ENCODE measurements around the gene TDRD7. TPM values are rescaled to one million over a fixed set of nuclear protein-coding genes. Genes with fewer than 3 reads are reported as not detected.
A peak's percentile ranks its signal among the peaks of the same experiment; 100 is the strongest.

Gene TDRD7
- total and polyA plus RNA-seq, 2 of the 13 experiments (the other 11 are each of a cell fraction or from before 2014, with no cell fraction given), result 9.8 to 15.5 TPM

DNA sequence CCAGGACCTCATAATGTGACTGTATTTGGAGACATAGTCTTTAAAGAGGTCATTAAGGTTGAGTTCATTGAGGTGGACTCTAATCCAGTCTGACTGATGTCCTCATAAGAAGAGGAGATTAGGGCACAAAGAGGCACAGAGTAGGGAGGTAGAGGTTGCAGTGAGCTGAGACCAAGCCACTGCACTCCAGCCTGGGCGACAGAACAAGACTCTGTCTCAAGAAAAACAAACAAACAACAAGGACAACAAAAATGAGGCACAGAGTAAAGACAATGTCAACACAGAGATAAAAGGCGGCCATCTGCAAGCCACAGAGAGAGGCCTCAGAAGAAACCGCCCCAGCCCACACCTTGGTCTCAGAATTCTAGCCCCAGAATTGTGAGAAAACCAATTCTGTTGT, 17.0 kb upstream of the TDRD7 start (continued):
- TF ChIP-seq, protein P1, sequence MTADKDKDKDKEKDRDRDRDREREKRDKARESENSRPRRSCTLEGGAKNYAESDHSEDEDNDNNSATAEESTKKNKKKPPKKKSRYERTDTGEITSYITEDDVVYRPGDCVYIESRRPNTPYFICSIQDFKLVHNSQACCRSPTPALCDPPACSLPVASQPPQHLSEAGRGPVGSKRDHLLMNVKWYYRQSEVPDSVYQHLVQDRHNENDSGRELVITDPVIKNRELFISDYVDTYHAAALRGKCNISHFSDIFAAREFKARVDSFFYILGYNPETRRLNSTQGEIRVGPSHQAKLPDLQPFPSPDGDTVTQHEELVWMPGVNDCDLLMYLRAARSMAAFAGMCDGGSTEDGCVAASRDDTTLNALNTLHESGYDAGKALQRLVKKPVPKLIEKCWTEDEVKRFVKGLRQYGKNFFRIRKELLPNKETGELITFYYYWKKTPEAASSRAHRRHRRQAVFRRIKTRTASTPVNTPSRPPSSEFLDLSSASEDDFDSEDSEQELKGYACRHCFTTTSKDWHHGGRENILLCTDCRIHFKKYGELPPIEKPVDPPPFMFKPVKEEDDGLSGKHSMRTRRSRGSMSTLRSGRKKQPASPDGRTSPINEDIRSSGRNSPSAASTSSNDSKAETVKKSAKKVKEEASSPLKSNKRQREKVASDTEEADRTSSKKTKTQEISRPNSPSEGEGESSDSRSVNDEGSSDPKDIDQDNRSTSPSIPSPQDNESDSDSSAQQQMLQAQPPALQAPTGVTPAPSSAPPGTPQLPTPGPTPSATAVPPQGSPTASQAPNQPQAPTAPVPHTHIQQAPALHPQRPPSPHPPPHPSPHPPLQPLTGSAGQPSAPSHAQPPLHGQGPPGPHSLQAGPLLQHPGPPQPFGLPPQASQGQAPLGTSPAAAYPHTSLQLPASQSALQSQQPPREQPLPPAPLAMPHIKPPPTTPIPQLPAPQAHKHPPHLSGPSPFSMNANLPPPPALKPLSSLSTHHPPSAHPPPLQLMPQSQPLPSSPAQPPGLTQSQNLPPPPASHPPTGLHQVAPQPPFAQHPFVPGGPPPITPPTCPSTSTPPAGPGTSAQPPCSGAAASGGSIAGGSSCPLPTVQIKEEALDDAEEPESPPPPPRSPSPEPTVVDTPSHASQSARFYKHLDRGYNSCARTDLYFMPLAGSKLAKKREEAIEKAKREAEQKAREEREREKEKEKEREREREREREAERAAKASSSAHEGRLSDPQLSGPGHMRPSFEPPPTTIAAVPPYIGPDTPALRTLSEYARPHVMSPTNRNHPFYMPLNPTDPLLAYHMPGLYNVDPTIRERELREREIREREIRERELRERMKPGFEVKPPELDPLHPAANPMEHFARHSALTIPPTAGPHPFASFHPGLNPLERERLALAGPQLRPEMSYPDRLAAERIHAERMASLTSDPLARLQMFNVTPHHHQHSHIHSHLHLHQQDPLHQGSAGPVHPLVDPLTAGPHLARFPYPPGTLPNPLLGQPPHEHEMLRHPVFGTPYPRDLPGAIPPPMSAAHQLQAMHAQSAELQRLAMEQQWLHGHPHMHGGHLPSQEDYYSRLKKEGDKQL (CRISPR knock-in tag; IDR thresholded peaks at IDR 0.05; ENCODE audit: low read depth), result peak; percentile 58; the same call in 1 of the 2 replicates
- no peak for TF ChIP-seq KDM4B (CRISPR knock-in tag; IDR thresholded peaks at IDR 0.05)
- no peak for TF ChIP-seq FOXM1 (CRISPR knock-in tag; IDR thresholded peaks at IDR 0.05)
- no peak for TF ChIP-seq ZNF788 (CRISPR knock-in tag; IDR thresholded peaks at IDR 0.05; ENCODE audit: borderline replicate concordance)
- TF ChIP-seq ISL2 (CRISPR knock-in tag; IDR thresholded peaks at IDR 0.05), result peak; percentile 85
- peak; percentile 54; the same call in 1 of the 2 replicates for TF ChIP-seq MED1 (CRISPR knock-in tag; IDR thresholded peaks at IDR 0.05)
- no peak for TF ChIP-seq RORA (CRISPR knock-in tag; IDR thresholded peaks at IDR 0.05)
- TF ChIP-seq, protein P2, sequence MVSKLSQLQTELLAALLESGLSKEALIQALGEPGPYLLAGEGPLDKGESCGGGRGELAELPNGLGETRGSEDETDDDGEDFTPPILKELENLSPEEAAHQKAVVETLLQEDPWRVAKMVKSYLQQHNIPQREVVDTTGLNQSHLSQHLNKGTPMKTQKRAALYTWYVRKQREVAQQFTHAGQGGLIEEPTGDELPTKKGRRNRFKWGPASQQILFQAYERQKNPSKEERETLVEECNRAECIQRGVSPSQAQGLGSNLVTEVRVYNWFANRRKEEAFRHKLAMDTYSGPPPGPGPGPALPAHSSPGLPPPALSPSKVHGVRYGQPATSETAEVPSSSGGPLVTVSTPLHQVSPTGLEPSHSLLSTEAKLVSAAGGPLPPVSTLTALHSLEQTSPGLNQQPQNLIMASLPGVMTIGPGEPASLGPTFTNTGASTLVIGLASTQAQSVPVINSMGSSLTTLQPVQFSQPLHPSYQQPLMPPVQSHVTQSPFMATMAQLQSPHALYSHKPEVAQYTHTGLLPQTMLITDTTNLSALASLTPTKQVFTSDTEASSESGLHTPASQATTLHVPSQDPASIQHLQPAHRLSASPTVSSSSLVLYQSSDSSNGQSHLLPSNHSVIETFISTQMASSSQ (IDR thresholded peaks at IDR 0.05; ENCODE audit: low read depth), result peak; percentile 57
- TF ChIP-seq, protein P2 (CRISPR knock-in tag; IDR thresholded peaks at IDR 0.05; ENCODE audit: borderline replicate concordance), result peak; percentile 82; the same call in 1 of the 2 replicates
- no peak for TF ChIP-seq FOSL1 (CRISPR knock-in tag; IDR thresholded peaks at IDR 0.05; ENCODE audit: borderline replicate concordance)
- TF ChIP-seq, protein P3, sequence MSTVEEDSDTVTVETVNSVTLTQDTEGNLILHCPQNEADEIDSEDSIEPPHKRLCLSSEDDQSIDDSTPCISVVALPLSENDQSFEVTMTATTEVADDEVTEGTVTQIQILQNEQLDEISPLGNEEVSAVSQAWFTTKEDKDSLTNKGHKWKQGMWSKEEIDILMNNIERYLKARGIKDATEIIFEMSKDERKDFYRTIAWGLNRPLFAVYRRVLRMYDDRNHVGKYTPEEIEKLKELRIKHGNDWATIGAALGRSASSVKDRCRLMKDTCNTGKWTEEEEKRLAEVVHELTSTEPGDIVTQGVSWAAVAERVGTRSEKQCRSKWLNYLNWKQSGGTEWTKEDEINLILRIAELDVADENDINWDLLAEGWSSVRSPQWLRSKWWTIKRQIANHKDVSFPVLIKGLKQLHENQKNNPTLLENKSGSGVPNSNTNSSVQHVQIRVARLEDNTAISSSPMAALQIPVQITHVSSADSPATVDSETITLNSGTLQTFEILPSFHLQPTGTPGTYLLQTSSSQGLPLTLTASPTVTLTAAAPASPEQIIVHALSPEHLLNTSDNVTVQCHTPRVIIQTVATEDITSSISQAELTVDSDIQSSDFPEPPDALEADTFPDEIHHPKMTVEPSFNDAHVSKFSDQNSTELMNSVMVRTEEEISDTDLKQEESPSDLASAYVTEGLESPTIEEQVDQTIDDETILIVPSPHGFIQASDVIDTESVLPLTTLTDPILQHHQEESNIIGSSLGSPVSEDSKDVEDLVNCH (CRISPR knock-in tag; IDR thresholded peaks at IDR 0.05), result no peak
- TF ChIP-seq, protein P4, sequence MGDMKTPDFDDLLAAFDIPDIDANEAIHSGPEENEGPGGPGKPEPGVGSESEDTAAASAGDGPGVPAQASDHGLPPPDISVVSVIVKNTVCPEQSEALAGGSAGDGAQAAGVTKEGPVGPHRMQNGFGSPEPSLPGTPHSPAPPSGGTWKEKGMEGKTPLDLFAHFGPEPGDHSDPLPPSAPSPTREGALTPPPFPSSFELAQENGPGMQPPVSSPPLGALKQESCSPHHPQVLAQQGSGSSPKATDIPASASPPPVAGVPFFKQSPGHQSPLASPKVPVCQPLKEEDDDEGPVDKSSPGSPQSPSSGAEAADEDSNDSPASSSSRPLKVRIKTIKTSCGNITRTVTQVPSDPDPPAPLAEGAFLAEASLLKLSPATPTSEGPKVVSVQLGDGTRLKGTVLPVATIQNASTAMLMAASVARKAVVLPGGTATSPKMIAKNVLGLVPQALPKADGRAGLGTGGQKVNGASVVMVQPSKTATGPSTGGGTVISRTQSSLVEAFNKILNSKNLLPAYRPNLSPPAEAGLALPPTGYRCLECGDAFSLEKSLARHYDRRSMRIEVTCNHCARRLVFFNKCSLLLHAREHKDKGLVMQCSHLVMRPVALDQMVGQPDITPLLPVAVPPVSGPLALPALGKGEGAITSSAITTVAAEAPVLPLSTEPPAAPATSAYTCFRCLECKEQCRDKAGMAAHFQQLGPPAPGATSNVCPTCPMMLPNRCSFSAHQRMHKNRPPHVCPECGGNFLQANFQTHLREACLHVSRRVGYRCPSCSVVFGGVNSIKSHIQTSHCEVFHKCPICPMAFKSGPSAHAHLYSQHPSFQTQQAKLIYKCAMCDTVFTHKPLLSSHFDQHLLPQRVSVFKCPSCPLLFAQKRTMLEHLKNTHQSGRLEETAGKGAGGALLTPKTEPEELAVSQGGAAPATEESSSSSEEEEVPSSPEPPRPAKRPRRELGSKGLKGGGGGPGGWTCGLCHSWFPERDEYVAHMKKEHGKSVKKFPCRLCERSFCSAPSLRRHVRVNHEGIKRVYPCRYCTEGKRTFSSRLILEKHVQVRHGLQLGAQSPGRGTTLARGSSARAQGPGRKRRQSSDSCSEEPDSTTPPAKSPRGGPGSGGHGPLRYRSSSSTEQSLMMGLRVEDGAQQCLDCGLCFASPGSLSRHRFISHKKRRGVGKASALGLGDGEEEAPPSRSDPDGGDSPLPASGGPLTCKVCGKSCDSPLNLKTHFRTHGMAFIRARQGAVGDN (CRISPR knock-in tag; IDR thresholded peaks at IDR 0.05), result no peak

Measured in HepG2 (cell line).